T-helper 22 cell (primary cell): ENCODE measurements around the gene STXBP3.
"Not testable (repeated sequence)": the region's sequence is repeated elsewhere in the genome, so short reads cannot be mapped to it uniquely, and the experiment has no call there.

Source experiments
- DNase-seq: peaks from one replicate; pipeline ENCODE4 v3.0.0-alpha.2; 2020; ENCODE audit warnings: low read depth

The STXBP3 gene

GRCh38 chr1:108732398-108732797 lies 14.1 kb upstream of the STXBP3 start:
- DNase-seq, result no peak

- no peak for DNase-seq
Observed at GRCh38 chr1:108734171-108734865, 12.2 kb upstream of the STXBP3 start.

- no peak for DNase-seq
Observed at GRCh38 chr1:108742253-108742652, 4.2 kb upstream of the STXBP3 start.

GRCh38 chr1:108745980-108746381 lies 493 bp upstream of the STXBP3 start:
- DNase-seq, result no peak

- DNase-seq, result peak; percentile 13
Observed at GRCh38 chr1:108747171-108747850, 837 bp downstream of the STXBP3 start.

- no peak for DNase-seq
Observed at GRCh38 chr1:108747898-108748297, 1.4 kb downstream of the STXBP3 start.

- DNase-seq, result no peak
Observed at GRCh38 chr1:108749081-108749480, 2.6 kb downstream of the STXBP3 start.

- no peak for DNase-seq
Observed at GRCh38 chr1:108750476-108751181, 4.2 kb downstream of the STXBP3 start.

- DNase-seq, result no peak
Observed at GRCh38 chr1:108753363-108753762, 6.9 kb downstream of the STXBP3 start.

GRCh38 chr1:108758796-108759195 lies 12.3 kb downstream of the STXBP3 start:
- no peak for DNase-seq

GRCh38 chr1:108767115-108767514 lies 20.6 kb downstream of the STXBP3 start:
- no peak for DNase-seq

- DNase-seq, result no peak
Observed at GRCh38 chr1:108767708-108768107, 21.2 kb downstream of the STXBP3 start.

GRCh38 chr1:108777839-108778238 lies 31.4 kb downstream of the STXBP3 start:
- DNase-seq, result no peak

GRCh38 chr1:108779455-108779854 lies 33.0 kb downstream of the STXBP3 start:
- DNase-seq, result no peak

GRCh38 chr1:108780937-108781574 lies 34.6 kb downstream of the STXBP3 start:
- DNase-seq, result no peak

- DNase-seq, result not testable (repeated sequence)
Observed at GRCh38 chr1:108781575-108781944, 35.1 kb downstream of the STXBP3 start.

GRCh38 chr1:108785264-108785663 lies 38.8 kb downstream of the STXBP3 start:
- no peak for DNase-seq

GRCh38 chr1:108785880-108786279 lies 39.4 kb downstream of the STXBP3 start:
- DNase-seq, result no peak

GRCh38 chr1:108791790-108792189 lies 45.3 kb downstream of the STXBP3 start:
- DNase-seq, result no peak

GRCh38 chr1:108792420-108792819 lies 45.9 kb downstream of the STXBP3 start:
- DNase-seq, result no peak

- no peak for DNase-seq
Observed at GRCh38 chr1:108799001-108799400, 52.5 kb downstream of the STXBP3 start.

GRCh38 chr1:108801101-108801500 lies 54.6 kb downstream of the STXBP3 start:
- no peak for DNase-seq

GRCh38 chr1:108803548-108803947 lies 57.1 kb downstream of the STXBP3 start:
- no peak for DNase-seq
